IPS-11a (cell line): ENCODE results near the gene ATP6V0C.
"Not testable (repeated sequence)": the region's sequence is repeated elsewhere in the genome, so short reads cannot be mapped to it uniquely, and the experiment has no call there.

Experiments used
- H3K4me3 ChIP-seq: one replicate; pipeline ENCODE4 v1.5.1; 2013; ENCODE audit warnings: low read depth, low read length, control low read depth

Gene ATP6V0C

DNA sequence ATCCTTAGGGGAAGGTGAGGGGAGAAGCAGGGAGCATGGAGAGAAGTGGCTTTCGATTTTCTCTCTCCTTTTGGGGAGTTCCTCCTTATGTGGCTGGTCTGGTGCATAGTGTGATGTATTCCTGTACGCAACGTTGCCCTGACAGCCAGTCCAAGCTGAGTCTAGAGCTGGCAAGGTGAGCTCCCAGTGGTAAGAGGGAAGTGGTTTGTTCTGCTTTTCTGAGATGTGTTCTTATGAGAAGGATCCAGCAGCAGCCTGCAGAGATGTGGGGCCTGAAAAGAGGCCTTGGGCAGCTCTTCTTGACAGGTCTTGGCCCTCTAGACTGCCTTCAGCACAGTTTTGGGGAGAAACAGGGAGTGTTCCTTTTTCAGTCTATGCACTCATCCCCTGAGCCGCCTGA, 27.2 kb downstream of the ATP6V0C start:
- not testable (repeated sequence) for H3K4me3 ChIP-seq

DNA sequence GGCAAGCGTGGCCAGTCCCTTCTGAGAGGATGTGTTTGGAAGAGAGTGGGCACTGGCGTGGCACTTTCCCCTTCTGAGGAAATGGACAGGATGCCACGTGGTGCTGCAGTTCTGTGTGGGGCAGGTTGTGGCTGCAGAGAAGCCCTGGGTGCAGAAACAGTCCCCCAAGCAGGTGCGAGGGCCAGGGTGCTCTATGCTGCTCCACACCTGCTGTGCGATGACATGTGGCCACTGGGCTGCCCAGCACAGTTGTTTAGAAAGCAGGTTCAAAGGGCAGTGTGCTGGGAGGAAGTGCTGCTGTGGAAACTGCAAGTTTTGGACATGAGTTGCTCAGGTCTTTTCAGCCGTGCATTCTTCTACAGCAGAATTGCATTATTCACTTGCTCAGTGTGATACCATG, 27.7 kb downstream of the ATP6V0C start:
- not testable (repeated sequence) for H3K4me3 ChIP-seq

DNA sequence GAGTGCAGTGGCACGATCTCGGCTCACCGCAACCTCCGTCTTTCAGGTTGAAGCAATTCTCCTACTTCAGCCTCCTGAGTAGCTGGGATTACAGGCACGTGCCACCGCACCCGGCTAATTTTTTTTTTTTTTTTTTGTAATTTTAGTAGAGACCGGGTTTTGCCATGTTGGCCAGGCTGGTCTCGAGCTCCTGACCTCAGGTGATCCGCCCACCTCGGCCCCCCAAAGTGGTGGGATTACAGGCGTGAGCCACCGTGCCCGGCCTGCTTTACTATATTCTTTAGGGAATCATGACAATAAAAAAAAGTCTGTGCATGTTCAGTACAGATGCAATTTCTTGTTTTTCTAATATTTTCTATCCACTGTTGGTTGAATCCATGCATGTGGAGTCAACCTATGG, 30.0 kb downstream of the ATP6V0C start:
- not testable (repeated sequence) for H3K4me3 ChIP-seq

- not testable (repeated sequence) for H3K4me3 ChIP-seq
These were observed 36.6 kb downstream of the ATP6V0C start for GRCh38 chr16:2550283-2550878.

DNA sequence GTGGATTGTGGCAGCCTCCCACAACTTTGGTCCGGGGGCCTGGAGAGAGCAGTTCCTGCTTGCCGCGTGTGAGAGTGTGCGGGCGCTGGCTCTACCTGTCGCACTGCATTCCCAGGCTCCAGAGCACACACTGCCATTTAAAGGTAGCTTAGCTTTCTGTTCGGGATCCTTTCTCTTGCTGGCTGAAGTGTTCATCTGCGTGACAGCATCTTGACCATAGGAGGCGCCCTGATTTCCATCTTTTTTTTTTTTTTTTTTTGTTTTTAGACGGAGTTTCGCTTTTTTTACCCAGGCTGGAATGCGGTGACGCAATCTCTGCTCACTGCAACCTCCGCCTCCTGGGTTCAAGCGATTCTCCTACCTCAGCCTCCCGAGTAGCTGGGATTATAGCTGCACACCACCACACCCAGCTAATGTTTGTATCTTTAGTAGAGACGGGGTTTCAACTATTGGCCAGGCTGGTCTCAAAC, 37.7 kb downstream of the ATP6V0C start:
- H3K4me3 ChIP-seq = not testable (repeated sequence)

DNA sequence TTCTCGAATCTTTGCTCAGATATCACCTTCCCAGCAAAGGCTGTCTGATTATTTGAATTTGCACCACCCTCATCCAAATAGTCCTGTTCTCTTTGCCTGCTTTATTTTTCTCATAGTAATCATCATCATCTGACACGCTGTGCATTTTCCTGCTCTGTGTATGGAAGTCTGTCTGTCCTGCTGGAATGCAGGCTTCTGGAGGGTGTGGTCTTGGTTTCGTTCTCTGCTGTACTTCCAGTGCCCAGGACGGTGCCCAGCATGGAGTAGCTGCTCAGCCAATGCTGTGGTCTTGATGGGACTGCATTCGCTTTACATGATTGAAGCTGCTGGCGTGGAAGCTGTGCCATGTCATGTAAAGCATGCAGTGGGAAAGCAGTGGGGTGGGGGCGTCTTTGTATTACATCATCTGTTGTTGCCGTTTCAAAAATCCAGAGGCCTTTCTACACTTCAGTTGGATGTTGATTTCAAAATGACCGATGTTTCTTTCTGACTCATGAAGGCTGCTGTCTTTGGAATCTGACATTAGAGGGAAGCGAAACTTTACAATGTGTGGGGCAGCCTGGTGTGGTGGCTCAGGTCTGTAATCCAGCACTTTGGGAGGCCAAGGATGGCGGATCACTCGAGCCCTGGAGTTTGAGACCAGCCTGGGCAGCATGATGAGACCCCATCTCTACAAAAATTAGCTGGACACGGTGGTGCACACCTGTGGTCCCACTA, 41.1 kb downstream of the ATP6V0C start:
- H3K4me3 ChIP-seq = not testable (repeated sequence)

DNA sequence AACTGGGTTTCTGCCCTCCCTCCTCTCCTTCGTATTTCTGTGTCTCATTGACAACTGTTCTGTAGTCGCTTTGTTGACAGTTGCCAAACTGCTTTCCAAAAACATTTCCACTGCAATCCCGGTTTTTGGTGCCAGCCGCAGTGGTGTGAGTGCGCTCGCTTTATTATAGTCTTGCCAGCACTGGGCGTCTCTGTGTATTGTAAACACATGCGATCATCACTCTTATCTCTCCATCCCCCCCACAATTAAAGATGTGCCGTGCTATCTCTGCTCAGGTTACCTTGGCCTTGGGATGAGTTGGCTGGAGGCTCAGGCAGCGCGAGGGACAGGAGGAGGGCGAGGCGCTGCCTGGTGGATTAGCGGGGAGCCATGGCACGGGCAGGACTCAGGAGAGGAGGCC, 43.4 kb downstream of the ATP6V0C start:
- H3K4me3 ChIP-seq = not testable (repeated sequence)

DNA sequence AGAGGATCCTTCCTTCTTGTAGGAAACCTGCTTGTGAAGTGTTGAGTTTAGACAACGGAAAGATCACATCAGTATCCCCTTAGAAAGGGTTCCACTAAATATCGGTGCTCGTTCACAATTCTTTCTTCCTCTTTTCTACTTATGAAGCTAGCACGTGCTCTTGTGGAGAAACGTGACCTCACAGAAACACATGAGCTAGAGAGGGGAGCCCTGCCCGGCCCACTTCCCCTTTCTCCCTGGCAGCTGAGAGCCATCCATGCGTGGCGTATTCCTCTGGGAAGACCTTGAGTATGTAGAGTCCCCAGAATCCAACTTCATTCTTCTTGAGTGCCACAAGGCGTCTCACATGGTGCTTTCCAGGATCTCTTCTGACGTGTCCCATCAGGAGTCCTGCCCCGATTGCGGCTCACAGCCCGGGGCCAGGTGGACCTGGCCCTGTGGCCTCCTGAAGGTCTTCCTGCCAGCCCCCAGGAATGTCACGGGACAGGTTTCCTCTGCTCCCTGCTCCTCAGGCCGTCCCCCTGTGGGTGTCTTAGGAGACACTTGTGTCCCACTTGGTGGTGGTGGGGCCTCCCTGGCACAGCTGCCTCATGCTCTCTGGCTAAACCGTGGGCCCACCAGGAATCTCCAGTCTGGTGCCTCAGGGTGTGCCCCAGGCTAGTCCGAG, 46.5 kb downstream of the ATP6V0C start:
- H3K4me3 ChIP-seq = not testable (repeated sequence)

GRCh38 chr16:2560798-2561133, 47.0 kb downstream of the ATP6V0C start:
- not testable (repeated sequence) for H3K4me3 ChIP-seq

DNA sequence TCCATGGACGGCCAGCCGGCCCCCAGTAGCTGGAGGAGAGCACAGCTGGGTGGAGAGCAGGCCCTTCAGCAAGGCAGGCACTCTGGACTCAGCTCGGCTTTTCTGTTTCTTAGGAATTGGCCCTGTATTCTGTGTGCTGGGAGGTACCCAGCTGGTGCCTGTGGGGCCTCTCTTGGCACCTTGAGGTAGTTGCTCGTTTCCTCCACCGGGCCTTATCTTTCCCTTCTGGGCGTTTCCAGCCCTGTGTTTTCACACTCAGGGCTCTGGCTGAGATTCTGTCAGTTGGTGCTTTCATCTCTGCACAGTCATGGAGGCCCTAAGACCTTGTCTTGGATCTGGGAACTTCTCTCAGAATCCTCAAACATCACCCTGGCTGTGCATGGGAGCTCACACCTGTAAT, 53.8 kb downstream of the ATP6V0C start:
- H3K4me3 ChIP-seq = not testable (repeated sequence)

DNA sequence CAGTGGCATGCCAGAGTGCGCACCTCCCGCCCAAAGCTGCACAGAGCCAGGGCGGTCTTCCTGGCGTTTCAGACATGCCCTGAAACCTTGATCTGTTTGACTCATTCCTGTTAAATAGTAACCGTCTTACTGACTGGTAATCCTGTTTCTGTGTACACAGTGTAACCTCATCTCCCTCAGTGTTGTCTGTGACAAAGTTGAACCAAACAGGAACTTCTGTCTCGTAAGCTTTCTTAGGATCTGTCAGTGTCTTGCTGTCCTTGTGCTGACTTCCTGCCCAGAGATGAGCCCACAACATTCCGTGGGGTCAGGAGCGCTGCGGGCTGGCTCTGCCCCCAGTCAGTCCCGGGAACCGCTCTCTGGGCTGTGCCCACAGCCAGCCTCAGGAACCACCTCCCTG, 54.8 kb downstream of the ATP6V0C start:
- not testable (repeated sequence) for H3K4me3 ChIP-seq
